Breast epithelium (tissue), 3 donors: ENCODE measurements around the gene WNT3.

Experiments
- CTCF ChIP-seq, 3 donors: fragments of 450-650 bp; IDR thresholded peaks; one replicate each; pipeline ENCODE4 v1.5.1; 2016 to 2017; ENCODE audit warnings: antibody characterized with exemption in 3 of 3, mild to moderate bottlenecking in 3 of 3, moderate library complexity in 3 of 3
- POLR2A ChIP-seq: fragments of 450-650 bp; IDR thresholded peaks from one replicate; pipeline ENCODE4 v1.6.1; 2016; ENCODE audit warnings: antibody characterized with exemption, mild to moderate bottlenecking, moderate library complexity
- POLR2AphosphoS5 ChIP-seq, 3 donors: sonication (generic); formaldehyde crosslinking; IDR thresholded peaks; one replicate each; pipeline ENCODE4 v1.6.1; 2017; ENCODE audit warnings: antibody characterized with exemption in 3 of 3

- TF ChIP-seq CTCF (IDR thresholded peaks at IDR 0.05) (no peak), POLR2A (no peak), POLR2AphosphoS5 (IDR thresholded peaks at IDR 0.05) (no peak)
These were observed 95.7 kb downstream of the WNT3 start for GRCh38 chr17:46722662-46723285.
